WTC11 (cell line): Measurements from ENCODE around the gene CD226.

Experiments used
- ELF4 ChIP-seq: sonication (generic); formaldehyde crosslinking; IDR thresholded peaks from 2 replicates; pipeline ENCODE4 v1.8.1; 2022; ENCODE audit warnings: low read depth, mild to moderate bottlenecking, moderate library complexity, missing genetic modification reagents
- IRF1 ChIP-seq: sonication (generic); formaldehyde crosslinking; IDR thresholded peaks from 2 replicates; pipeline ENCODE4 v1.8.0; 2023; ENCODE audit warnings: missing genetic modification reagents
- JUN ChIP-seq: sonication (generic); formaldehyde crosslinking; IDR thresholded peaks from 2 replicates; pipeline ENCODE4 v1.8.0; 2023; ENCODE audit warnings: mild to moderate bottlenecking, missing genetic modification reagents
- NR2C2 ChIP-seq: sonication (generic); formaldehyde crosslinking; IDR thresholded peaks from 2 replicates; pipeline ENCODE4 v1.8.0; 2022; ENCODE audit warnings: mild to moderate bottlenecking, missing genetic modification reagents
- TF ChIP-seq, protein P1 (sequence below): fragments of 200-600 bp; IDR thresholded peaks from 2 replicates; pipeline ENCODE4 v1.8.0; 2022; ENCODE audit warnings: antibody characterized with exemption
- TF ChIP-seq, protein P2 (sequence below): sonication (generic); formaldehyde crosslinking; IDR thresholded peaks from 2 replicates; pipeline ENCODE4 v1.8.1; 2023; ENCODE audit warnings: mild to moderate bottlenecking, missing genetic modification reagents

DNA sequence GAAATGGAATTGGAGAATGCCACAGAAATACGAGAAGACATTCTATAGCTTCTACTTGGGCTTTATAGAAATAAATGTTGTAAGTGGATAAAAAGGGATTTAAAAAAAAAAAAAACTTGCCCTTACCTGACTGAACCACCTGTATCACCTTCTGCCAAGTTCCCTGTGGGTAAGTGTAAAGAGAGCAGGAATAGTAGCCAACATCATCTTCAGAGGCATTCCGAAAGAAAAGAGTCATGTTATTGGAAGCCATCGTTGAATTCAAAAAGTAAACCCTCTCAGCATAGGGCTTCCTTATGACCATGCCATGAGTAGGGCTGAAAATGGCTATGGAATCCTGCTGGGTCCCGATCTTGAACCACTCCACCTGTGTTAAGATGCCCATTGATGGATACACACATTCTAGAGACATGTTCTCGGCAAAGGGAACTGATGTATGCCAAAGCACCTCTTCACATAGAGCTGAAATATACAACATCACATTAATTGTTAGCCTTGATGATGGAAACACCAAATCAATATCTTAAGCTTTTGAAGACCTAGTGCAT, 991 bp downstream of the CD226 start:
- no peak for TF ChIP-seq ELF4
- TF ChIP-seq, protein P1, sequence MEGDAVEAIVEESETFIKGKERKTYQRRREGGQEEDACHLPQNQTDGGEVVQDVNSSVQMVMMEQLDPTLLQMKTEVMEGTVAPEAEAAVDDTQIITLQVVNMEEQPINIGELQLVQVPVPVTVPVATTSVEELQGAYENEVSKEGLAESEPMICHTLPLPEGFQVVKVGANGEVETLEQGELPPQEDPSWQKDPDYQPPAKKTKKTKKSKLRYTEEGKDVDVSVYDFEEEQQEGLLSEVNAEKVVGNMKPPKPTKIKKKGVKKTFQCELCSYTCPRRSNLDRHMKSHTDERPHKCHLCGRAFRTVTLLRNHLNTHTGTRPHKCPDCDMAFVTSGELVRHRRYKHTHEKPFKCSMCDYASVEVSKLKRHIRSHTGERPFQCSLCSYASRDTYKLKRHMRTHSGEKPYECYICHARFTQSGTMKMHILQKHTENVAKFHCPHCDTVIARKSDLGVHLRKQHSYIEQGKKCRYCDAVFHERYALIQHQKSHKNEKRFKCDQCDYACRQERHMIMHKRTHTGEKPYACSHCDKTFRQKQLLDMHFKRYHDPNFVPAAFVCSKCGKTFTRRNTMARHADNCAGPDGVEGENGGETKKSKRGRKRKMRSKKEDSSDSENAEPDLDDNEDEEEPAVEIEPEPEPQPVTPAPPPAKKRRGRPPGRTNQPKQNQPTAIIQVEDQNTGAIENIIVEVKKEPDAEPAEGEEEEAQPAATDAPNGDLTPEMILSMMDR: no peak
- TF ChIP-seq JUN (CRISPR knock-in tag): no peak
- TF ChIP-seq, protein P2, sequence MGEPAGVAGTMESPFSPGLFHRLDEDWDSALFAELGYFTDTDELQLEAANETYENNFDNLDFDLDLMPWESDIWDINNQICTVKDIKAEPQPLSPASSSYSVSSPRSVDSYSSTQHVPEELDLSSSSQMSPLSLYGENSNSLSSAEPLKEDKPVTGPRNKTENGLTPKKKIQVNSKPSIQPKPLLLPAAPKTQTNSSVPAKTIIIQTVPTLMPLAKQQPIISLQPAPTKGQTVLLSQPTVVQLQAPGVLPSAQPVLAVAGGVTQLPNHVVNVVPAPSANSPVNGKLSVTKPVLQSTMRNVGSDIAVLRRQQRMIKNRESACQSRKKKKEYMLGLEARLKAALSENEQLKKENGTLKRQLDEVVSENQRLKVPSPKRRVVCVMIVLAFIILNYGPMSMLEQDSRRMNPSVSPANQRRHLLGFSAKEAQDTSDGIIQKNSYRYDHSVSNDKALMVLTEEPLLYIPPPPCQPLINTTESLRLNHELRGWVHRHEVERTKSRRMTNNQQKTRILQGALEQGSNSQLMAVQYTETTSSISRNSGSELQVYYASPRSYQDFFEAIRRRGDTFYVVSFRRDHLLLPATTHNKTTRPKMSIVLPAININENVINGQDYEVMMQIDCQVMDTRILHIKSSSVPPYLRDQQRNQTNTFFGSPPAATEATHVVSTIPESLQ: no peak
- no peak for TF ChIP-seq NR2C2 (CRISPR knock-in tag)
- no peak for TF ChIP-seq IRF1
